Thyroid gland (tissue), 4 donors: ENCODE data around the gene CCDC8. TPM values are rescaled to one million over a fixed set of nuclear protein-coding genes. Genes with fewer than 3 reads are reported as not detected.
A peak's percentile ranks its signal among the peaks of the same experiment; 100 is the strongest.

Experiments
- DNase-seq, 2 donors: peaks; one replicate each; pipeline ENCODE4 v3.0.0-alpha.2; 2019
- H3K27ac ChIP-seq, 3 donors: fragments of 200-600 bp; sonication (generic); 1 replicate in 2 of 3; 2 replicates in 1 of 3; pipeline ENCODE4 v1.5.1; 2016 to 2019; ENCODE audit warnings: mild to moderate bottlenecking in 1 of 3, moderate library complexity in 1 of 3
- H3K27me3 ChIP-seq: fragments of 200-600 bp; sonication (generic); one replicate; pipeline ENCODE4 v1.5.1; 2019
- H3K36me3 ChIP-seq, 2 donors: fragments of 200-600 bp; sonication (generic); one replicate each; pipeline ENCODE4 v1.5.1; 2016 to 2019
- H3K4me1 ChIP-seq, 2 donors: fragments of 200-600 bp; sonication (generic); one replicate each; pipeline ENCODE4 v1.5.1; 2017 to 2019
- H3K4me3 ChIP-seq, 3 donors: fragments of 200-600 bp; sonication (generic); replicated peaks in 1 of 3; 1 replicate in 2 of 3; 2 replicates in 1 of 3; pipeline ENCODE4 v1.5.1; 2016; ENCODE audit warnings: mild to moderate bottlenecking in 1 of 3
- H3K9me3 ChIP-seq: fragments of 200-600 bp; sonication (generic); one replicate; pipeline ENCODE4 v1.5.1; 2017
- POLR2A ChIP-seq, 2 donors: fragments of 450-650 bp; IDR thresholded peaks; one replicate each; pipeline ENCODE4 v1.6.1; 2017; ENCODE audit warnings: antibody characterized with exemption in 2 of 2, mild to moderate bottlenecking in 2 of 2, moderate library complexity in 1 of 2
- WGBS, 2 donors: methylation state at CpG; one replicate each; pipeline ENCODE4 v1.1.5; 2017; 5-methylcytosine and 5-hydroxymethylcytosine counted together
- intact Hi-C: fragments of 100-400 bp; cut with DNase I; formaldehyde crosslinking; loops from one replicate; pipeline ENCODE4 v1.15.1; 2023
- total RNA-seq, 4 donors: library from RNA; depleted of rRNA; stranded (reverse); fragments of >200 nt; gene quantifications; one replicate each; pipeline ENCODE4 v1.2.3, GENCODE V29; 2016
- TF ChIP-seq, protein P1 (sequence below), 6 experiments: fragments of 200-600 bp in 3 of 6; fragments of 450-650 bp in 3 of 6; sonication (generic) in 3 of 6; IDR thresholded peaks; one replicate each; pipeline ENCODE4 v1.5.1; 2016 to 2019; ENCODE audit warnings: antibody characterized with exemption in 6 of 6, mild to moderate bottlenecking in 2 of 6, inconsistent platforms in 1 of 6, moderate library complexity in 1 of 6

The CCDC8 gene
- total RNA-seq, 4 donors from 2014 or later: 16.8 to 34.9 (median 29.3) TPM

DNA sequence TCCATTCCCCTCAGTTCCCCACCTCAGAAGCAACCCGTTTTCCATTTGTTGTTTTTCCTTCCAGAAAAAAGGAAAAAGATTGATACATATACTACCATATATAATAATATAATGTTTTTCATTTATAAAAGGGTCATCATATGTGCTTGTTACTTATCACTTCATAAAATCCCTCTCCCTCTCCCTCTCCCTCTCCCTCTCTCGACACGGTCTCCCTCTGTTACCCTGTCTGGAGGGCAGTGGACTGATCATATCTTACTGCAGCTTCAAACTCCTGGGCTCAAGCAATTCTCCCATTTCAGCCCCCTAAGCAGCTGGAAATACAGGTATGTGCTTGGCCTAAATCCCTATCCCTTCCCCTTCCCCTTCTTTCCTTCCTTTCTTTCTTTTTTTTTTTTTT is 40.9 kb upstream of the CCDC8 start:
- 46 to 63% methylated on average over 3 of the region's 3 CpGs for WGBS, 2 donors
- Histone ChIP-seq H3K36me3 (no peaks in the 10 kb centered on the region), H3K27ac (no peak overlapping the region), H3K27me3 (no peaks in the 10 kb centered on the region), H3K9me3 (no peaks in the 10 kb centered on the region), H3K4me1 (no peaks in the 10 kb centered on the region), H3K4me3 (no peak overlapping the region)
- DNase-seq: no peak
- TF ChIP-seq POLR2A (IDR thresholded peaks at IDR 0.05): no peak
- TF ChIP-seq, protein P1, sequence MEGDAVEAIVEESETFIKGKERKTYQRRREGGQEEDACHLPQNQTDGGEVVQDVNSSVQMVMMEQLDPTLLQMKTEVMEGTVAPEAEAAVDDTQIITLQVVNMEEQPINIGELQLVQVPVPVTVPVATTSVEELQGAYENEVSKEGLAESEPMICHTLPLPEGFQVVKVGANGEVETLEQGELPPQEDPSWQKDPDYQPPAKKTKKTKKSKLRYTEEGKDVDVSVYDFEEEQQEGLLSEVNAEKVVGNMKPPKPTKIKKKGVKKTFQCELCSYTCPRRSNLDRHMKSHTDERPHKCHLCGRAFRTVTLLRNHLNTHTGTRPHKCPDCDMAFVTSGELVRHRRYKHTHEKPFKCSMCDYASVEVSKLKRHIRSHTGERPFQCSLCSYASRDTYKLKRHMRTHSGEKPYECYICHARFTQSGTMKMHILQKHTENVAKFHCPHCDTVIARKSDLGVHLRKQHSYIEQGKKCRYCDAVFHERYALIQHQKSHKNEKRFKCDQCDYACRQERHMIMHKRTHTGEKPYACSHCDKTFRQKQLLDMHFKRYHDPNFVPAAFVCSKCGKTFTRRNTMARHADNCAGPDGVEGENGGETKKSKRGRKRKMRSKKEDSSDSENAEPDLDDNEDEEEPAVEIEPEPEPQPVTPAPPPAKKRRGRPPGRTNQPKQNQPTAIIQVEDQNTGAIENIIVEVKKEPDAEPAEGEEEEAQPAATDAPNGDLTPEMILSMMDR (IDR thresholded peaks at IDR 0.05): no peak
- intact Hi-C loops: no loop called here

DNA sequence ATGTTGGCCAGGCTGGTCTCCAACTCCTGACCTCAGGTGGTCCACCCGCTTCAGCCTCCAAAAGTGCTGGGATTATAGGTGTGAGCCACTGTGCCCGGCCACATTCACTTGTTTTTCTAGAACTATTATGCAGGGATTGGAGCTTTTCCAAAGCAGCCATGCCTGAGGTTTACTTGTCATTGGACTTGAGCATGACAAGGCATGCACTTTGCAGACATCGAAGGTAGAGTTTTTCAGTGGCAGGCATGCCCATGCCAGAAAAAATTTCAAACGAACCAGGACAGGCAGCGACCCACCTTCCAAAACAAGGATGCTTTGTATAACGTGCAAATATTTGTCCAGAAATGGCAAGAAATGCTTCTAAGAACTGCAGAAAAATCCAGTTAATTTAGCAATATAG is 40.3 kb upstream of the CCDC8 start:
- TF ChIP-seq POLR2A (IDR thresholded peaks at IDR 0.05): no peak
- TF ChIP-seq, protein P1 (IDR thresholded peaks at IDR 0.05): no peak
- H3K27ac ChIP-seq: no peak overlapping the region

DNA sequence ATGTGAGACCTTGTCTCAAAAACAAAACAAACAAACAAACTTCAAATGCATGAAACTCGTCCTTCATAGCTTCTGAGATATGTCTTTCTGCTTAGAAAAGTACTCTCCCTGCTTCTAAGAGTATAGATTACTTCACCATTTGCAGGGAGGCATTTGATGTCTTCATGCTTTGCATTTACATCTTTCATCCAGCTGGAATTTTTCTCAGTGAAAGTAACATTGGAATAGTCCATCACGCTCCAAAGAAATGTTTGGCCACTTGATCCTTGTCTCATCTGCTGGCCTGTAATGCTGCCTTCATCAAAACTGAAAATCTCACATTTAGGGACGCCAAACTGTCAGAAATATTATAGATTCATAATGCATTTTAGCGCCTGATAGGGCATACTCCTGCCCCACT is 38.8 kb upstream of the CCDC8 start:
- Histone ChIP-seq H3K4me3 (no peak overlapping the region), H3K4me1 (no peaks in the 10 kb centered on the region), H3K27ac (no peak overlapping the region), H3K9me3 (no peaks in the 10 kb centered on the region), H3K27me3 (no peaks in the 10 kb centered on the region), H3K36me3 (no peaks in the 10 kb centered on the region)
- TF ChIP-seq, protein P1 (IDR thresholded peaks at IDR 0.05): no peak
- DNase-seq: no peak
- WGBS, 2 donors: 50 to 62% methylated on average over 4 of the region's 4 CpGs
- intact Hi-C loops: no loop called here

More for the DNA sequence above, 40.3 kb upstream of the CCDC8 start:
- 41 to 60% methylated on average over 6 of the region's 6 CpGs for WGBS, 2 donors
- Histone ChIP-seq H3K4me3 (no peak overlapping the region), H3K36me3 (no peaks in the 10 kb centered on the region), H3K4me1 (no peaks in the 10 kb centered on the region), H3K9me3 (no peaks in the 10 kb centered on the region), H3K27me3 (no peaks in the 10 kb centered on the region)
- intact Hi-C loops: no loop called here
- DNase-seq: peak; percentile 56 to 62

DNA sequence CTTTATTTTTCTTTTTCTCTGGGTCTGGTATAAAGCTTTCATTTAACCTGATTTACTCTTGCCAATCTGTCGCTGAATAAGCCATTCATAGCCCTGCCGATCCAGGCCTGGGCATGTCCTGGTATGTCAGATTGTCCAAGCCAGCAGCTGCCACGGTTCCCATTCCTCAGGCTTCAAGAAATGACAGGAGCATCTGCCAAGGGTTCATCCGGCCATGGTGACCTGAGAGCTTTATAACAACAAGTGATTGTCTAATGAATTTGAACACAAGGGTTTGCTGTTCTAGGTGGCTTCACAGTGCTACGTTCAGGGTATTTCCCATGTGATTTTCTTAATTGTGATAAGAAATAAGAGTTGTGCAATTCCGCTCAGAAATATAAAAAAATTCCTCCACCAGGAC is 38.0 kb upstream of the CCDC8 start:
- Histone ChIP-seq H3K36me3 (no peaks in the 10 kb centered on the region), H3K4me3 (no peak overlapping the region), H3K4me1 (no peaks in the 10 kb centered on the region), H3K27ac (no peak overlapping the region), H3K27me3 (no peaks in the 10 kb centered on the region), H3K9me3 (no peaks in the 10 kb centered on the region)
- DNase-seq: no peak
- 53 to 60% methylated on average over 6 of the region's 6 CpGs for WGBS, 2 donors
- TF ChIP-seq, protein P1 (IDR thresholded peaks at IDR 0.05): no peak
- no peak for TF ChIP-seq POLR2A (IDR thresholded peaks at IDR 0.05)
- intact Hi-C loops: no loop called here

DNA sequence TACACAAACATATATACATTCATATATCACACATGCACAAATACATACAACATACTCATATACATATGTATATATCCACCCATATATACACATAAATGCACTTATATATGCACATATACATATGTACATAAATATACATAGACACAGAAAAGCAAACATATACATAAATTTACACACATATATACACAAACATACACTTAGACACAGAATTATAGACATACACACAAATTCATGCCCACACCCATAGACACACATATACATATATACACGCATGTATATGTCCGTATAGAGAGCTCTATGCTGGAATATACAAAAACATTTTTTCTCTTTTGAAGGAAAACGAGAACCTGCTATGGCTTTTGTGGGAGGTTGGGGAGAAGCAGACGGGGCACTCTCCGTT is 37.4 kb upstream of the CCDC8 start:
- 88 to 90% methylated on average over 5 of the region's 5 CpGs for whole genome bisulfite sequencing, 2 donors
- no peaks in the 10 kb centered on the region for H3K27me3 ChIP-seq
- no peaks in the 10 kb centered on the region for H3K36me3 ChIP-seq
- H3K27ac ChIP-seq: no peak overlapping the region
- H3K4me1 ChIP-seq: no peaks in the 10 kb centered on the region
- TF ChIP-seq, protein P1 (IDR thresholded peaks at IDR 0.05): no peak
- no peak for TF ChIP-seq POLR2A (IDR thresholded peaks at IDR 0.05)
- no peak for DNase-seq
- H3K4me3 ChIP-seq: no peak overlapping the region
- H3K9me3 ChIP-seq: no peaks in the 10 kb centered on the region
- intact Hi-C loops: no loop called here
